ACC112 (cell line): Measurements from ENCODE around the gene CTU1.

Experiments
- H2AFZ ChIP-seq: fragments of 200-600 bp; sonication (generic); one replicate; pipeline ENCODE4 v1.6.0; 2017; ENCODE audit warnings: antibody characterized with exemption, low read length; ENCODE audit not compliant: unreplicated experiment
- H3K27ac ChIP-seq: fragments of 200-600 bp; sonication (generic); 2 replicates; pipeline ENCODE4 v1.5.1; 2014; ENCODE audit warnings: low read depth, mild to moderate bottlenecking, antibody characterized with exemption, low read length, moderate library complexity
- H3K27me3 ChIP-seq: fragments of 200-600 bp; sonication (generic); 2 replicates; pipeline ENCODE4 v1.6.1; 2014; ENCODE audit warnings: mild to moderate bottlenecking, antibody characterized with exemption, low read length, moderate library complexity, mixed read lengths; ENCODE audit not compliant: insufficient read depth
- H3K36me3 ChIP-seq: fragments of 200-600 bp; sonication (generic); 2 replicates; pipeline ENCODE4 v1.6.1; 2016; ENCODE audit warnings: mild to moderate bottlenecking, antibody characterized with exemption, low read length, moderate library complexity, mixed read lengths; ENCODE audit not compliant: insufficient read depth
- H3K4me1 ChIP-seq: fragments of 200-600 bp; sonication (generic); one replicate; pipeline ENCODE4 v1.6.1; 2016; ENCODE audit warnings: low read length, mixed read lengths; ENCODE audit not compliant: insufficient read depth, unreplicated experiment, control insufficient read depth
- H3K4me3 ChIP-seq: fragments of 200-600 bp; sonication (generic); 2 replicates; pipeline ENCODE4 v1.5.1; 2014; ENCODE audit warnings: mild to moderate bottlenecking, low read depth, low read length
- H3K79me2 ChIP-seq: fragments of 200-600 bp; sonication (generic); one replicate; pipeline ENCODE4 v1.6.0; 2016; ENCODE audit warnings: low read length; ENCODE audit not compliant: control insufficient read depth, unreplicated experiment, insufficient read depth

The CTU1 gene

GRCh38 chr19:51107406-51108065 is 673 bp downstream of the CTU1 start:
- Histone ChIP-seq H3K4me3 (peak overlapping the region; percentile 89), H3K79me2 (peaks cover 10% of the 10 kb centered on the region), H2AFZ (peak overlapping the region; percentile 10), H3K36me3 (no peaks in the 10 kb centered on the region), H3K27ac (no peak overlapping the region), H3K4me1 (no peaks in the 10 kb centered on the region), H3K27me3 (peaks cover 5% of the 10 kb centered on the region)

- no peak overlapping the region for H3K4me3 ChIP-seq
These were observed 4.3 kb downstream of the CTU1 start for GRCh38 chr19:51103926-51104341.

GRCh38 chr19:51102991-51103390 is 5.2 kb downstream of the CTU1 start:
- no peaks in the 10 kb centered on the region for H3K4me1 ChIP-seq
- no peaks in the 10 kb centered on the region for H3K36me3 ChIP-seq
- H3K27ac ChIP-seq, result no peak overlapping the region
- H2AFZ ChIP-seq, result no peak overlapping the region
- no peaks in the 10 kb centered on the region for H3K27me3 ChIP-seq
- H3K4me3 ChIP-seq, result no peak overlapping the region
- H3K79me2 ChIP-seq, result peaks cover 10% of the 10 kb centered on the region

More at GRCh38 chr19:51103926-51104341, 4.3 kb downstream of the CTU1 start:
- no peak overlapping the region for H3K27ac ChIP-seq
- no peaks in the 10 kb centered on the region for H3K36me3 ChIP-seq
- H3K79me2 ChIP-seq, result peaks cover 10% of the 10 kb centered on the region
- H3K4me1 ChIP-seq, result no peaks in the 10 kb centered on the region
- H3K27me3 ChIP-seq, result no peaks in the 10 kb centered on the region
- H2AFZ ChIP-seq, result no peak overlapping the region

GRCh38 chr19:51101171-51101865 is 6.9 kb downstream of the CTU1 start:
- no peak overlapping the region for H2AFZ ChIP-seq
- no peak overlapping the region for H3K27ac ChIP-seq
- H3K27me3 ChIP-seq, result no peaks in the 10 kb centered on the region
- no peaks in the 10 kb centered on the region for H3K4me1 ChIP-seq
- H3K36me3 ChIP-seq, result no peaks in the 10 kb centered on the region
- no peak overlapping the region for H3K4me3 ChIP-seq
- H3K79me2 ChIP-seq, result peaks cover 4% of the 10 kb centered on the region

GRCh38 chr19:51100601-51101000 is 7.6 kb downstream of the CTU1 start:
- Histone ChIP-seq H3K36me3 (no peaks in the 10 kb centered on the region), H3K27ac (no peak overlapping the region)

GRCh38 chr19:51099047-51099382 is 9.2 kb downstream of the CTU1 start:
- Histone ChIP-seq H3K27me3 (no peaks in the 10 kb centered on the region), H3K79me2 (no peaks in the 10 kb centered on the region), H2AFZ (no peak overlapping the region), H3K27ac (no peak overlapping the region), H3K4me3 (no peak overlapping the region), H3K36me3 (no peaks in the 10 kb centered on the region), H3K4me1 (no peaks in the 10 kb centered on the region)

More at GRCh38 chr19:51100601-51101000, 7.6 kb downstream of the CTU1 start:
- Histone ChIP-seq H2AFZ (no peak overlapping the region), H3K4me1 (no peaks in the 10 kb centered on the region), H3K4me3 (no peak overlapping the region), H3K79me2 (no peaks in the 10 kb centered on the region), H3K27me3 (no peaks in the 10 kb centered on the region)

GRCh38 chr19:51098365-51099046 is 9.7 kb downstream of the CTU1 start:
- H3K36me3 ChIP-seq, result no peaks in the 10 kb centered on the region
- H2AFZ ChIP-seq, result no peak overlapping the region
- no peaks in the 10 kb centered on the region for H3K79me2 ChIP-seq
- no peaks in the 10 kb centered on the region for H3K27me3 ChIP-seq
- no peak overlapping the region for H3K27ac ChIP-seq
- no peaks in the 10 kb centered on the region for H3K4me1 ChIP-seq
- no peak overlapping the region for H3K4me3 ChIP-seq

- Histone ChIP-seq H2AFZ (no peak overlapping the region), H3K36me3 (no peaks in the 10 kb centered on the region), H3K27me3 (no peaks in the 10 kb centered on the region), H3K4me3 (no peak overlapping the region), H3K27ac (no peak overlapping the region), H3K79me2 (no peaks in the 10 kb centered on the region), H3K4me1 (no peaks in the 10 kb centered on the region)
These were observed 10.4 kb downstream of the CTU1 start for GRCh38 chr19:51097796-51098195.

- H3K27me3 ChIP-seq, result no peaks in the 10 kb centered on the region
- no peak overlapping the region for H2AFZ ChIP-seq
- H3K36me3 ChIP-seq, result no peaks in the 10 kb centered on the region
- no peaks in the 10 kb centered on the region for H3K79me2 ChIP-seq
- H3K27ac ChIP-seq, result no peak overlapping the region
- no peak overlapping the region for H3K4me3 ChIP-seq
- H3K4me1 ChIP-seq, result no peaks in the 10 kb centered on the region
These were observed 11.0 kb downstream of the CTU1 start for GRCh38 chr19:51097166-51097738.

- Histone ChIP-seq H2AFZ (no peak overlapping the region), H3K36me3 (no peaks in the 10 kb centered on the region), H3K79me2 (no peaks in the 10 kb centered on the region), H3K27me3 (no peaks in the 10 kb centered on the region), H3K4me1 (no peaks in the 10 kb centered on the region), H3K27ac (no peak overlapping the region), H3K4me3 (no peak overlapping the region)
These were observed 11.6 kb downstream of the CTU1 start for GRCh38 chr19:51096473-51097165.
